KOPT-K1 (cell line): ENCODE measurements around the gene SHROOM3.

Experiments
- H3K27ac ChIP-seq: fragments of 200-600 bp; sonication (generic); 2 replicates; pipeline ENCODE4 v1.5.1; 2016; ENCODE audit warnings: antibody characterized with exemption, mild to moderate bottlenecking, low read depth, low read length; ENCODE audit not compliant: poor library complexity, severe bottlenecking
- H3K36me3 ChIP-seq: fragments of 200-600 bp; sonication (generic); 2 replicates; pipeline ENCODE4 v1.5.1; 2017; ENCODE audit warnings: antibody characterized with exemption, mild to moderate bottlenecking, low read length, moderate library complexity; ENCODE audit not compliant: insufficient read depth
- H3K9me3 ChIP-seq: fragments of 200-600 bp; sonication (generic); 2 replicates; pipeline ENCODE4 v1.5.1; 2017; ENCODE audit warnings: antibody characterized with exemption, low read length, mild to moderate bottlenecking; ENCODE audit not compliant: insufficient read depth, poor library complexity, severe bottlenecking

Gene SHROOM3

DNA sequence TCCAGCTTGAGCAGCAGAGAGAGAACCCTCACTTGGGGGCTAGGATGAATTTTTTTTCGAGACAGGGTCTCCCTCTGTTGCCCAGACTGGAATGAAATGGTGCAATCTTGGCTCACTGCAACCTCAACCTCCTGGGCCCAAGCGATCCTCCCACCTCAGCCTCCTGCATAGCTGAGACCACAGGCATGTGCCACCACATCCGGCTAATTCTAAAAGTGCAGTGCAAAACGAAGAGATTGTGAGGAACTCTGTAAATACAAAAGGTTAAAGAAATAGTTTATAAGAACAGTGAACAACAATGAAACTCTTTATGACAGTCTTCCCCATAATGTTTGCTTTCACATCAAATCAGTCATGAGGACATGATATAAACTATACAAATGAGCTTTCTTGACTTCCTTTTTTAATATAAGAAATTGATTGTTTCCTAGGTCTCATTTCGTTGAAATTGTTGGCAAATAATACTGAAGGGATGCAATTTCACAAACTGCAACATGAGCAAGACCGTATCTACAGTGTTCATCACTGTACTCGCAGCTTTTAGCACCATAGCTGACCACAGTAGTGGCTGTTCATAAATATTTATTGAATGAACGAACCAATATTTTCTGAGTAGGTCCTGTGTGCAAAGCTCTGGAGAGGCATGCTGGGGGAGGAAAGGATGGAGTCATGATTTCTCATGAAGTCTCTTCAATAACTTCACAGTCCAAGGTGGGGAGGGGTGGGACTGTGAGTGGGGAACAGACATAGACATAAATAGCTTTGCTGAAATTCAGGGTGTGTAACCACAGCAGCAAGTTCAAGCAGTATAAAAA, 116.1 kb downstream of the SHROOM3 start:
- Histone ChIP-seq H3K36me3 (no peaks in the 10 kb centered on the region), H3K9me3 (no peaks in the 10 kb centered on the region), H3K27ac (no peak overlapping the region)

DNA sequence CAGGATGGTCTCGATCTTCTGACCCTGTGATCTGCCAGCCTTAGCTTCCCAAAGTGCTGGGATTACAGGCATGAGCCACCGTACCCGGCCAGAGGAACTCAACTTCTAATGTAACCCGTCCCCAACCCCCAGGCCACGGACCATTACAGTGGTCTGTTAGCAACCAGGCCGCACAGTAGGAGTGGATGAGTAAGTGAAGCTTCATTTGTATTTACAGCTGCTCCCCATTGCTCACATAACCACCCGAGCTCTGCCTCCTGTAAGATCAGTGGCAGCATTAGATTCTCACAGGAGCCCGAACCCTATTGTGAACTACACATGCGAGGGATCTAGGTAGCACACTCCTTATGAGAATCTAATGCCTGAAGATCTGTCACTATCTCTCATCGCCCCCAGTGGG, 119.6 kb downstream of the SHROOM3 start:
- H3K36me3 ChIP-seq: no peaks in the 10 kb centered on the region
- H3K27ac ChIP-seq: no peak overlapping the region
- no peaks in the 10 kb centered on the region for H3K9me3 ChIP-seq

DNA sequence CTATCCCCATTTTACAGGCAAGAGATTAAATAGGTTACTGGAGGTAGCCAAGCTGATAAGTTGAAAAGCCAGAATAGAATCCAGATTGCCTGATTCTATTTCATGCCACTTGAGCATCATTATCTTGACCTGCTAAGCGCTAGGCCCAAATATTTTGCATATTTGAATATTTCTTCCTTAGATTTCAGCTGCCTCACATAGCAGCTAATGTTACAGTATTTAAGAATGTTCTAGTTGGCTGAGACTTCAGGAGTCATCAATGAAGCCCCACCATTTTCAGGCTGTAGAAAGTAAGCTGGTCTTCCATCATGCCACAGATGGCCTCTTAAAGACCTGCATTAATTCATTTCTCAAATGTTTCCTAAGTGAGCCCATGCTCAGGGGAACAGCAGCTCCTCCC, 121.4 kb downstream of the SHROOM3 start:
- H3K36me3 ChIP-seq: no peaks in the 10 kb centered on the region
- no peak overlapping the region for H3K27ac ChIP-seq
- H3K9me3 ChIP-seq: no peaks in the 10 kb centered on the region

DNA sequence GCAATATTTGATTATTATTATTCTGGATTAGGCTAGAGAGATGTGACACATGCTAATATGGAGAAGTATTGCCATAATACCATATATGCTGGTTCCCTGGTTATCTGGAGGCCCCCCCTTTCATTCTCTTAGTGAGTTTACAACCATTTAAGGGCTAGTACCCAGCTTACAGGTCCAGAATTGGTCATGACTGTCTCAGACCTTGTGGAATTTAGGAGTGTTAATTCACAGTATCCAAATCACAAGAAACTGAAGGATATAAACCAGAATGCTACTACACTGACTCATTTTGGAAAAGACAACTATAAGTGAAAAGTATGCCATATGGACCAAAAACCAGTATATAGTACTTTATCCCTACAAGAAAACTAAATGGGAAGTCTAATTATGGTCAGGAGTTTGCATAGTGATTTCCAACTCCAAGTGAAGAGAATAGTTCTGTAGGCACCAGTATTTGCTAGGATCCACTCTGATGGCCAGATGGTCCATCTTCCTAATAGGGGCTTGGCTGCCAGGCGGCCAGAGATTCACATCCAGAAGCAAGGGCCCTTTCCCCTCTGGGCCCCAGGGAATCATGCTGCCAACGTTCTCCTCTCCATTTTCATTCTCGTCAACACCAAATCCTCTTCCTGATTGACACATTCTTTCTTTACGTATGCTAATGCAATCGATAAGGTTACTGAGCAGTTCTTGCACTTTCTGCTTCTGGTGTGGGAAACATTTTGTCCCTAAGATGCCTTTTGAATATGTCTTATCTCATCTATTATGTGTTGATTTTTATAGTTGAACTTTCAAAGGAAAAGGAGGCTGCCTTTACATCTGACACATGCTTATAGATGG, 123.6 kb downstream of the SHROOM3 start:
- no peaks in the 10 kb centered on the region for H3K9me3 ChIP-seq
- H3K27ac ChIP-seq: no peak overlapping the region
- no peaks in the 10 kb centered on the region for H3K36me3 ChIP-seq

DNA sequence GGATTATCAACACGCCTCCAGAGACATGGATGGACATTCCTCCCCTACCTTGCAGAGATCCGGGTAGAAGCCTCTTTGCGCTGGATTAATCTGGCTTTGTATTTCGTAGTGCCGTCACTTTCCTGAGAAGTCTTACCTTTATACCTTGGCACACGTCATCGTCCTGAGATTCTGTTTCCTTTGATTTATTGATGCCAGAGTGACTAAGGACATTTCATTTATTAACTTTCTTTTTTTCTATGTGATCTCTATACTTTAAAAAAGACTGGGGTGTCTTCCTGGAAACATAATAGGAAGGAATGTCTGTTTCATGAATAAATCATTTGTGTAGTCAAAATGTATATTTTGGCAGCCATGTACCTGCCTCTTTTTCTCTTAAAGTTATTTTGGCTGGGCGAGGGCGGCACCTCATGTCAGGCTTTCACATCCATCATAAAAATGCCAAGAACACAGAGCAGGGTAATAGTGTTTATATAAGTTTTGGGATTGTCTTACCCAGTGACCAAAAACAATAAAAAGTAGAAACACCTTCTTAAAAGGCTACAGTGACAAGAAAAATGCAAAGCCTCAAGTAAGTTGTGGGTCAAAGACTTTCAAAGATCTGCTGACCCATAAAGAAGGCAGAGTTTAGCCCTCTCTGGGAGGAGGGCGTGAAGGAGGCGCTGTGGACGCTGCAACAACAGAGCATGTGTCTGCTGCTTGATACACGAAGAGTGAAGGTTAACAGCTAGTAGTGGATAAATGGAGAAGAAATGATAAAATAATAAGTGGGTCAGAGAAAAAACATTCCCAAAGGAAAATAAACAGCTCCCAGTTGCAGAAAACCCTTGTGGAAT, 124.4 kb downstream of the SHROOM3 start:
- no peaks in the 10 kb centered on the region for H3K9me3 ChIP-seq
- no peaks in the 10 kb centered on the region for H3K36me3 ChIP-seq
- no peak overlapping the region for H3K27ac ChIP-seq

DNA sequence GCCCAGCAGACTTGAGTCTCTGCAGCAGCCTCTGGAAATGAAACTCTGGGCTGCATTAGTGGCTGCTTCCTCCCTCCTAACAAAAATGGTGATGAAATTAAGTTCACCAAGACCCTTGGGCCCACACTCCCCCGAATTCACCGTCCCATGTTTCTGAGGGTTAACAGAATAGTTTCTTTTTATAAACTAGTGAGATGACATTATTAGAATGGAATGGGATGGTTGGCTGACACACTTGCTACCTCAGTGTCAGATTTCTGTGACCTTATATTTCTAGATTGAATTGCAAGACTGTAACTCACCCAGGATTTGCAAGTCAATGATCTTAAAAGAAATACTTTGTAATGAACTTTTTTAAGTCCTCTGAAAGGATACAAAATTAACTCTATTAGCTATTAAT, 127.1 kb downstream of the SHROOM3 start:
- Histone ChIP-seq H3K27ac (no peak overlapping the region), H3K9me3 (no peaks in the 10 kb centered on the region), H3K36me3 (no peaks in the 10 kb centered on the region)

DNA sequence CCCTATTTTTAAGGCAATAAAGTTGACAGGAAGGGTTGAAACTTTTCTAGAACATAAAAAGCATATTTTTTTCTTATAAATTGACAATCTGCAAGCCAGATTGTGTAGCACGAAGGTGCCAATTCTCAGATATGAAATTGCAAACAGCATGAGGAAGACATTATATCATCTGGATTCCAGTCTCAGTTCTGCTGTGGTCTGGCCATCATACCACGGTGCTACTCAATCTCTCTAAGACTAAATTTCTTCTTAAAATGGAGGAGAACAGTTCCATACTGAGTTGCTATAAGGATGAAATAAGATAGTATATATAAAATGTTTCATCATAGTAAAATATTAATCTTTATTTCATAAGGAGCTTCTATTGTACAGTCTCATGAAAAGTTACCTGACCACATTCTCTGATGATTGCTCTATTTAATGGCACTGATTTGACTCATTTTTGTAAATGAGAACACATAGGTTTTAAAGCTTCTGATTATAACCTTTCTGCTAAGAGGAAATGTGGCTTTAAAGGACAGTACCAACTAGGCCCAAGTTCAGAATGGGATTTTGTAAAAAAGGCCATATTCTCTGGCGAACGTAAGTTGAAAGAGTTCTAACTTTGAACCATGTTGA, 127.9 kb downstream of the SHROOM3 start:
- no peak overlapping the region for H3K27ac ChIP-seq
- H3K9me3 ChIP-seq: no peaks in the 10 kb centered on the region
- no peaks in the 10 kb centered on the region for H3K36me3 ChIP-seq

DNA sequence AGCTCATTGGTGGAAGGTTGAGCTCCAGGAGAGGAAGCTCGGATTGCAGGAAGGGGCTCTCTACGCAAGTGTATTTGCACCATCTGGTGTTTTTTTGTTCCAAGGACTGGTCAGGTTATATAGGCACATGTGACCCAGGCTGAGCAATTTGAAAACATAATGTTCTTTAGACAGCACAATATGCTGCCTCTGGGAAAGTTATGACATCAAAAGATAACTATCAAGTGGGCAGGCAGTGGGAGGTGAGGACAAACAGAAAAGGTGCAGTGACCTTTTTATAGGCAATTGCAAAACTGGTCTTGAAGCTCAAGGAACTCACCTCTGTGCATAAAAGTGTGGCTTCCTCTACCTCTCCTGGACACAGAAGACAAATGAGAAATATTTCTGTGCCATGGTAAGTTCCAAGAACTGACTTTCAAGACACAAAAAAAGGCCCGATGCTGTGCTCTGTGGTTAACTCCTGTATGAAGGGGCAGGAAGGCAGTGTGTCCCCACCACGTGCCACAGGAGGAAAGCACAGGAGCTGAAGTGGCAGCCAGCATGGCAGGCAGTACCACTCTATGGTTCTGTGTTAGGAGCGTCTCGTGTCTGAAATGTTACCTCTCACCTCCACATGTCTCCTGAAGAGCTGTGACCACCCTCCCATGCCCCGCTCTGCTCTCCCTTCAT, 128.6 kb downstream of the SHROOM3 start:
- Histone ChIP-seq H3K9me3 (no peaks in the 10 kb centered on the region), H3K36me3 (no peaks in the 10 kb centered on the region), H3K27ac (no peak overlapping the region)

DNA sequence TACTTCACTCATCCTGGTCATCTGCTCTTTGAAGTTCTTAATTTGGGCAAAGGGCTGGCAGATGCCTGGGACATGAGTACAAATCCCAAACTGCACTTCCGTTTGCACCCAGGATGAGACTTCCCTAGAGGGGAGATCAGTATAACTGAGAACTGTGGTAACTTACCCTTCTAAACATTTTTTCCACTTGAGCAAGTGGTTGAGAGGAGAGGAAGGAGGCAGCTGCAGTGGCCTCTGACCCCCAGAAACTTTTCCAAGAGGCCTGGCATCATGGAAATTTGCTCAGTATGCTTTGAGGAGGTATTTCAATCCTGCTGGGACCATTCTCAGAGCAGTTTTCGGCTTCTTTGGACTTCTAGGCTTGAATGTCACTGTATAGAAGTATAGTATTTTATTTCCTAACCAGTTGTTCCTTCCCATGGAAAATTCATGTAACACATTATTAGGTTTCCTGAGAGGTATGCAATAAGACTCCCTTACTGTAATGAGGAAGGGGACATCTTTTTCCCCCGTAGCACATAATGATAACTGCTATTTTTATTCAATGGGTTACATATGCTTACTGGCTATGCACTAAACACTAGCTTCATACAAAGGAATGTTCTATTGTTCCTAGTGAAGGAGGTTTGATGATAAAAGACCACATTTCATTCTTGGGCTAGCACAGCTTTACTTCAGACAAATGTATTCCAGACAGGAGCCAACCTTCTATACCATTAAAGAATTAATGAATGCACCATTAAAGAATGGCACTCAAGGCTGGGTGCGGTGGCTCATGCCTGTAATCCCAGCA, 129.3 kb downstream of the SHROOM3 start:
- H3K9me3 ChIP-seq: no peaks in the 10 kb centered on the region
- no peaks in the 10 kb centered on the region for H3K36me3 ChIP-seq
- no peak overlapping the region for H3K27ac ChIP-seq

DNA sequence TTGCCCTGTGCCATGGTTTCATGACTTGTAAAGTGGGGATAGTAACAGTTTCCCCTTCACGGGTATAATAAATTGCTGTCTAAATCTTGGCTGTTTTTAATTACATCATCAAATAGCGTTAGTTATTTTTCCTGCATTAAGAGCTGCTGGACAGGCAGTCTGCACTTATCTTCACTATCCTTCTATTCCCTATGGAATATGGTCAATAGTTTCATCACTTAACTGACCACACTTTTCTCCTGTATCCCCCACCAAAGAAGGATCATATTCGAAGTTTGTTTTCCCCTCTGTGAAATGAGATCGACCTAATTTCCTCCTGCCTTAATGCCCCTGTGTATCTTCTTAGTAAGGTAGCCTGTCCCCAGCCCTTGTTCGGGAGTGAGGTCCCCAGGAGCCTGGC, 133.2 kb downstream of the SHROOM3 start:
- no peak overlapping the region for H3K27ac ChIP-seq
- H3K36me3 ChIP-seq: no peaks in the 10 kb centered on the region
- H3K9me3 ChIP-seq: no peaks in the 10 kb centered on the region

DNA sequence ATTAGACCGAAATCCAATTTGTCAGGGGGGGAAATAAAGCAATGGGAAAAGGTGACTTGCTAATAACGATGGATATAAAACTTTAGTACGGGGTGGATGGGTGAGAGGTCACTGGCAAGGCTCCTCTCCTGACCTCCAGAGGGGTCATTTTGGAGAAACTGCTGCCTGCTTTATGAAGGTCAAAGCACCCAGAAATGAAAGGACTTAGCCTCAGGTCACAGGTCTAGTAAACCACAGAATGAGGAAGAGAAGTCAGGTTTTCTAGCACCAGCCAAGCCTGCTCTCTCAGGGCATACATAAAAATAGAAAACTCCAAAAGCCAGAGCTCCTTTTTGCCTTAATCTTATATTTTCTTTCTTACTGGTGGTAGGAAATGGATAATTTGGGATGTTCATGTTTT, 134.2 kb downstream of the SHROOM3 start:
- no peak overlapping the region for H3K27ac ChIP-seq
- H3K36me3 ChIP-seq: no peaks in the 10 kb centered on the region
- no peaks in the 10 kb centered on the region for H3K9me3 ChIP-seq

DNA sequence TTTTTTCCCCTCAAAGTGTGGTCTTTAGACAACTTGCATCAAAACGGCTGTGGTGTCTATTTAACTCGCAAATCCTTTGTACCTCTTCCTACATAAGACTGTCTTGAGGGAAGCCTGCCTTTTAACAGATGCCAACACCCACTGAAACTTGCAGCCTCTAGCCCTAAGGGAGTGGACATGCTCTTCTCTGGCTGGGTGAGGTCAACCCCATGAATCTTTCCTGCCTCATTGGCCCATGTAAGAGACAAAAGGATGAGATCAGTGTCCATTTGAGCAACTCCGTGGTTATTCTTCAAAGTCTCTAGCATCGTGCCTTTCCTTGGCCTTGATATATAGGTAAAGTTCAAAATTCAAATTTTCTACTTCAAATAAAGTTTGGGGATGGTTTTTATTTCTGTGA, 134.7 kb downstream of the SHROOM3 start:
- H3K36me3 ChIP-seq: no peaks in the 10 kb centered on the region
- no peak overlapping the region for H3K27ac ChIP-seq
- no peaks in the 10 kb centered on the region for H3K9me3 ChIP-seq

DNA sequence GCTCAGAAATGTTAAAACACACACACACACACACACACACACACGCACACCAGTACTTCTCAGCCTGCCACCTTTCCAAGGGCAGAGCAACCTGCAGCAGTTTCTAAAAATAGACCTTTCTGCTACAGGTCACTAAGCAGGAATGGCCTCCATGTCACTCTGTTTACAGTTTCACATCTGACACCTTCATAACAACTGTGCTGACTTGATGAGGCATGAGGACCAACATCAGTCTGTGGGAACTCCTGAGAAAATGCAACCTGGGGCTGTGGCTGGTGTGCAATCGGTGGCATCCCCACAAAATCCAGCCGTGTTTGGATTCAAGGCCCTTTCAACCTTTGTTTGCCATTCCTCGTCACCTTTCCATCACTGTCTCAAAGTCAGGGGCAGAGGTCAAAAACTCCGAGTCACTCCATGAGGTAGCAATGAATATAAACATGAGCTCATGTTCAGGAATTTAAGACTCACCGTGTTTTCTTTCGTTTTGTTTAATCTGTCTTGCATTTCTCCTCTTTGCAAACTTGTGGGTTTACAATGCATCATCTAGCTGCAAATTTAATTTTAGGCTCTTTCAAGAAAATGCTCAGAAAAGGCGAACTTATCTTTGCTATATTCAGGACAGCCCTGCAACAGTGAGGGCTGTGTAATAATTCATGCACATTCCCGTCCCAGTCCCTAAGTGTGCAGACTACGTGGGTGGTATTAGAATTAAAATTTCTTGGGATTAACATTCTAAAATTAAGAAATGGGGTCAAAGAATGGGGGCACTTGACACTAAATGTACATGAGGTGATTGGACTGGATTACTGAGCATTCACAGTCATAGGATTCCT, 135.3 kb downstream of the SHROOM3 start:
- H3K9me3 ChIP-seq: no peaks in the 10 kb centered on the region
- no peaks in the 10 kb centered on the region for H3K36me3 ChIP-seq
- no peak overlapping the region for H3K27ac ChIP-seq
